ENCODE data around the gene IFI16.
"Not testable (repeated sequence)": the region's sequence is repeated elsewhere in the genome, so short reads cannot be mapped to it uniquely, and the experiment has no call there.

Gene IFI16

DNA sequence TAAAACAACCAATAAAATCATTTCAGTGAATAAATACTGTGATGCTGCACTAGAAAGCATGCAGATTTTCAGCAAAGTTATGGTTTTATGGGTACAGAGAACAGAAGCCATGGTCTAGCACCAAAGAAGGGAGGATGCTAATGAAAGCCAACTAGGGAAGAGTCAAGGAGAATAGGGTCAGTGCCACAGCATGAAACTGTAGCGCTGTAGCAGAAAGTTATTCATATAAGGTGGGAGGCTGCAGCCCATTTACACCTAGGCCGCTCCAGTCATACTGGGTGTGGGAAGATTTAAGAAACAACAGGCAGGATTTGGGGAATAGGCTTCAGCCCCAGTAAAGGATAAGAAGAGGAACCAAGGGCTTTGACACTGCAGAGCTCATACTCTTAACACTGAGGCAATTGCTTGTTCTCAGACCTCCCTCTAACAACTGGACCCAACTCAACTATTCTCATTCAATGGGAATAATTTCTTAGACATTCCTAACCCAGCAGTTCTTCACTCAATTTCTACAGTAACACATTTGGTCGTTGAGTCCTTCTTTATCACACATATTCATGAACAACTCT lies 4.4 kb downstream of the IFI16 start:
- no peak overlapping the region for H3K4me3 ChIP-seq (ENCODE audit: insufficient read length, low read depth)
- TF ChIP-seq YY1 (IDR thresholded peaks at IDR 0.05; ENCODE audit: insufficient read depth, insufficient read length) = no peak
- no peak for TF ChIP-seq ZNF274 (IDR thresholded peaks at IDR 0.05; ENCODE audit: low read depth, low read length)
- TF ChIP-seq SUZ12 (IDR thresholded peaks at IDR 0.05; ENCODE audit: extremely low read depth, insufficient read depth, insufficient read length) = no peak
- H3K4me1 ChIP-seq (ENCODE audit: insufficient read depth, insufficient read length) = no peaks in the 10 kb centered on the region
- no peaks in the 10 kb centered on the region; the same call in none of the 2 replicates for H3K9me3 ChIP-seq (ENCODE audit: insufficient read depth, low read length)
- peaks cover 13% of the 10 kb centered on the region for H3K36me3 ChIP-seq (ENCODE audit: insufficient read depth, insufficient read length, low read length)
- H3K9ac ChIP-seq (ENCODE audit: insufficient read length, low read depth) = no peak overlapping the region
- no peaks in the 10 kb centered on the region for H3K27me3 ChIP-seq (ENCODE audit: insufficient read depth, insufficient read length)
- no peak for DNase-seq (ENCODE audit: low read depth, low spot score)

DNA sequence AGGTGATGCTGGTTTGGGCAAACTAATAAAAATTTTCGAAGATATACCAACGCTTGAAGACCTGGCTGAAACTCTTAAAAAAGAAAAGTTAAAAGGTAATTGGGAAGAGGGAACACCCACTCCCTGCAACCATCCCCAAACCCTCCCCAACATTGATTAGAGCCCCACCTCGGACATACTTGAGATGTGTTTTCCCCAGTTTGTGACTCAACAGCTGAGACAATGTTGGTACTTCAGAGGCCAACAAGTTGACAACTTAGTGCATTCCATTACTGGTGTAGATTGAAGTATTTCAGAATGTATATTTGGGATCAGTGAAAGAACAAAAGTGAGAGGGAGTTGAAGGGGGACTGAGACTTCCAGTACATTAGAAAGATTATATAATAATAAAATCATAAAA lies 5.1 kb downstream of the IFI16 start:
- no peak overlapping the region for H3K9ac ChIP-seq (ENCODE audit: insufficient read length, low read depth)
- peaks cover 13% of the 10 kb centered on the region for H3K36me3 ChIP-seq (ENCODE audit: insufficient read depth, insufficient read length, low read length)
- no peak for DNase-seq (ENCODE audit: low read depth, low spot score)
- no peaks in the 10 kb centered on the region for H3K4me1 ChIP-seq (ENCODE audit: insufficient read depth, insufficient read length)
- TF ChIP-seq ZNF274 (IDR thresholded peaks at IDR 0.05; ENCODE audit: low read depth, low read length) (no peak), YY1 (IDR thresholded peaks at IDR 0.05; ENCODE audit: insufficient read depth, insufficient read length) (no peak), SUZ12 (IDR thresholded peaks at IDR 0.05; ENCODE audit: extremely low read depth, insufficient read depth, insufficient read length) (no peak)
- no peaks in the 10 kb centered on the region for H3K27me3 ChIP-seq (ENCODE audit: insufficient read depth, insufficient read length)
- no peak overlapping the region for H3K4me3 ChIP-seq (ENCODE audit: insufficient read length, low read depth)
- H3K9me3 ChIP-seq (ENCODE audit: insufficient read depth, low read length) = no peaks in the 10 kb centered on the region; the same call in none of the 2 replicates

DNA sequence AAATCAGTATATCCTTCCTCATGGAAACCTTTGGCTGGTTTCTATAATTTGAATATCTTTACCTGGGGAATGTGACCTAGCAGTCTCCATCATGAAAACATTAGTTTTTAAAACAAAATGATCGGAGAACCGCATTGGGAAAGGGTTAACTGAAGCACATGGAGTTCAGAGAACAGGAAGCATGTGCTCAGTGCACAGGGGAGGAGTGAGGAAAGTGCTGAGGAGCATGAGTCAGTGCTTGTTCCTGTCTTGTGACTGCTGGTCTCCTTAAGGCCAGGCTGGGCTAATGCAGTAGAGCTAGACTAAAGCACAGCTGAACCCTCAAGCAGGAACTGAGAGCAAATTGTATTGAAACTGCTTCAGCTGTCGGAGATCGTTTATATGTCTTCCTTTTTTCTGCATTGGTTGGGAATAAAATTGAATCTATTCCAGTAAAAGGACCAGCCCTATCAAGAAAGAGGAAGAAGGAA lies 5.8 kb downstream of the IFI16 start:
- H3K4me1 ChIP-seq (ENCODE audit: insufficient read depth, insufficient read length) = no peaks in the 10 kb centered on the region
- DNase-seq (ENCODE audit: low read depth, low spot score) = no peak
- peaks cover 13% of the 10 kb centered on the region for H3K36me3 ChIP-seq (ENCODE audit: insufficient read depth, insufficient read length, low read length)
- no peak overlapping the region for H3K9ac ChIP-seq (ENCODE audit: insufficient read length, low read depth)
- TF ChIP-seq SUZ12 (IDR thresholded peaks at IDR 0.05; ENCODE audit: extremely low read depth, insufficient read depth, insufficient read length) (no peak), YY1 (IDR thresholded peaks at IDR 0.05; ENCODE audit: insufficient read depth, insufficient read length) (no peak), ZNF274 (IDR thresholded peaks at IDR 0.05; ENCODE audit: low read depth, low read length) (no peak)
- H3K9me3 ChIP-seq (ENCODE audit: insufficient read depth, low read length) = no peaks in the 10 kb centered on the region; the same call in none of the 2 replicates
- H3K4me3 ChIP-seq (ENCODE audit: insufficient read length, low read depth) = no peak overlapping the region
- H3K27me3 ChIP-seq (ENCODE audit: insufficient read depth, insufficient read length) = no peaks in the 10 kb centered on the region

DNA sequence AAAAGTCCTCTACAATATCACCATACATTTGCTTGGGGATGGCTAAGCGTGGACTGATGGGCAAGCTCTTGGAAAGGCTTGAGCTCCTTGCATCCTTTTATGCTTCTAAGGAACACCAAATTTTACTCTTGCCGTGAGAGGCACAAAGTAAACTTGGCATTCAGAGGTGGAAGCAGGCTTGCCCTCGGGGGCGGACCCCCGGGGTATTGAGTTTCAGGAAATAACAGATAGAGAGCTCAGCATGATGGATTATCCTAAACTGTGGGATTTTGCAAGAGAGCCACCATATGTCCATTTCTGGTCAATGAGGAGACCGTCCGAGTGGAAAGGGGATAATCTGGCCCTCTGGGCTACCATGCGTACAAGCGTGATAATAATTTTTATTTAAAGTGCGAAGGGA lies 14.0 kb downstream of the IFI16 start:
- no peak for DNase-seq (ENCODE audit: low read depth, low spot score)
- Histone ChIP-seq H3K9ac (ENCODE audit: insufficient read length, low read depth) (no peak overlapping the region), H3K36me3 (ENCODE audit: insufficient read depth, insufficient read length, low read length) (no peaks in the 10 kb centered on the region), H3K4me1 (ENCODE audit: insufficient read depth, insufficient read length) (no peaks in the 10 kb centered on the region), H3K27me3 (ENCODE audit: insufficient read depth, insufficient read length) (no peaks in the 10 kb centered on the region), H3K9me3 (ENCODE audit: insufficient read depth, low read length) (no peaks in the 10 kb centered on the region), H3K4me3 (ENCODE audit: insufficient read length, low read depth) (no peak overlapping the region)
- TF ChIP-seq SUZ12 (IDR thresholded peaks at IDR 0.05; ENCODE audit: extremely low read depth, insufficient read depth, insufficient read length) (no peak), YY1 (IDR thresholded peaks at IDR 0.05; ENCODE audit: insufficient read depth, insufficient read length) (no peak), ZNF274 (IDR thresholded peaks at IDR 0.05; ENCODE audit: low read depth, low read length) (no peak)

DNA sequence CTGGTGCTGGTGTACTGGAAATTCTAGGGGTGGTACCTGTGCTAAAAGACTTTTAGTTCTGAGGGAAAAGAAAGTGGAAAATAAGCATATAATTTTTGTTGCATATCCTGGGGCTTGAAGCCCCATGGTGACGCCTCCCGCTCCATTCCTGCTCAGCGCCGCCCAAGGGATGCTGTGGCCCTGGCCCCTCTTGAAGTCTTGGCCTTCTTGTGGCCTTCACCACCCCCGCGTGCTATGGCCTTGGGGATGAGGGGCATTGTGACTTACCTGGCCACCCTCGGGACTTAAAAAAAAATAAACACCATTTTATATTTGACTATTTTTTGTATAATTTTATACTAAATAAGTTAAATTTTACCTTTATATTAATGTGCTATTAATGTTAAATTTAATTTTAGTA lies 15.3 kb downstream of the IFI16 start:
- Histone ChIP-seq H3K9me3 (ENCODE audit: insufficient read depth, low read length) (no peaks in the 10 kb centered on the region), H3K27me3 (ENCODE audit: insufficient read depth, insufficient read length) (no peaks in the 10 kb centered on the region), H3K9ac (ENCODE audit: insufficient read length, low read depth) (no peak overlapping the region), H3K36me3 (ENCODE audit: insufficient read depth, insufficient read length, low read length) (no peaks in the 10 kb centered on the region), H3K4me1 (ENCODE audit: insufficient read depth, insufficient read length) (no peaks in the 10 kb centered on the region), H3K4me3 (ENCODE audit: insufficient read length, low read depth) (no peak overlapping the region)
- no peak for DNase-seq (ENCODE audit: low read depth, low spot score)
- TF ChIP-seq YY1 (IDR thresholded peaks at IDR 0.05; ENCODE audit: insufficient read depth, insufficient read length) = no peak
- no peak for TF ChIP-seq ZNF274 (IDR thresholded peaks at IDR 0.05; ENCODE audit: low read depth, low read length)
- no peak for TF ChIP-seq SUZ12 (IDR thresholded peaks at IDR 0.05; ENCODE audit: extremely low read depth, insufficient read depth, insufficient read length)

DNA sequence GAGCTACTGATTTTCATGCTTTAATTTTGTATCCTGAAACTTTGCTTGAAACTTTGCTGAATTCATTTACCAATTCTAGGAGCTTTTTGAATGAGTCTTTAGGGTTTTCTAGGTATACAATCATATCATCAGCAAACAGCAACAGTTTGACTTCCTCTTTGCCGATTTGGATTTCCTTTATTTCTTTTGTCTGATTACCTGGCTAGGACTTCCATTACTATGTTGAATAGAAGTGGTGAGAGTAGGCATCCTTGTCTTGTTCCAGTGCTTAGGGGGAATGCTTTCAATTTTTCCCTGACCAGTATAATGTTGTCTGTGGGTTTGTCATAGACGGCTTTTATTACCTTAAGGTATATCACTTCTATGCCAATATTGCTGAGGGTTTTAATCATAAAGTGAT lies 17.1 kb downstream of the IFI16 start:
- H3K4me1 ChIP-seq (ENCODE audit: insufficient read depth, insufficient read length); H3K9ac ChIP-seq (ENCODE audit: insufficient read length, low read depth); H3K27me3 ChIP-seq (ENCODE audit: insufficient read depth, insufficient read length); H3K36me3 ChIP-seq (ENCODE audit: insufficient read depth, insufficient read length, low read length); DNase-seq (ENCODE audit: low read depth, low spot score); H3K4me3 ChIP-seq (ENCODE audit: insufficient read length, low read depth); H3K9me3 ChIP-seq (ENCODE audit: insufficient read depth, low read length): not testable (repeated sequence)

DNA sequence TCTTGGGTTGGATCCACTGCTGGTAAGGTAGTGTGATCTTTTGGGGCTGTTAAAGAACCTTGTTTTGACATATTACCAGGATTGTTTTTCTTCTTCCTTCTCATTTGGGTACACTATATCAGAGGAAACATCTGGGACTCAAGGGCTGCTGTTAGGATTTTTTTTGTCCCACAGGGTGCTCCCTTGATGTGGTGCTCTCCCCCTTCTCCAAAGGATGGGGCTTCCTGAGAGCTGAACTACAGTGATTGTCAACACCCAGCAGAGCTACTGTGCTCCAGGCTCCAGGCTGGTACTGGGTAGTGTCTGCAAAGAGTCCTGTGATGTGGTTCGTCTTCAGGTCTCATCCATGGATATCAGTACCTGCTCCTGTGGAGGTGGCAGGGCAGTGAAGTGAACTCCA lies 20.6 kb downstream of the IFI16 start:
- Histone ChIP-seq H3K4me3 (ENCODE audit: insufficient read length, low read depth) (no peak overlapping the region), H3K36me3 (ENCODE audit: insufficient read depth, insufficient read length, low read length) (no peaks in the 10 kb centered on the region), H3K27me3 (ENCODE audit: insufficient read depth, insufficient read length) (no peaks in the 10 kb centered on the region), H3K4me1 (ENCODE audit: insufficient read depth, insufficient read length) (peaks cover 3% of the 10 kb centered on the region), H3K9ac (ENCODE audit: insufficient read length, low read depth) (no peak overlapping the region), H3K9me3 (ENCODE audit: insufficient read depth, low read length) (no peaks in the 10 kb centered on the region)
- no peak for DNase-seq (ENCODE audit: low read depth, low spot score)
- no peak for TF ChIP-seq YY1 (IDR thresholded peaks at IDR 0.05; ENCODE audit: insufficient read depth, insufficient read length)

All from NT2/D1 (cell line).